Suprapubic skin (tissue), 4 donors: Measurements from ENCODE around the gene PRR7. TPM values are rescaled to one million over a fixed set of nuclear protein-coding genes. Genes with fewer than 3 reads are reported as not detected.
"Not testable (repeated sequence)": the region's sequence is repeated elsewhere in the genome, so short reads cannot be mapped to it uniquely, and the experiment has no call there.

Experiments
- DNase-seq, 2 donors: peaks; one replicate each; pipeline ENCODE4 v3.0.0-alpha.2; 2019; ENCODE audit warnings: low spot score in 2 of 2
- H3K27ac ChIP-seq: fragments of 200-600 bp; sonication (generic); one replicate; pipeline ENCODE4 v1.5.1; 2019
- H3K27me3 ChIP-seq: fragments of 200-600 bp; sonication (generic); one replicate; pipeline ENCODE4 v1.5.1; 2019
- H3K36me3 ChIP-seq: fragments of 200-600 bp; sonication (generic); one replicate; pipeline ENCODE4 v1.5.1; 2019
- H3K4me1 ChIP-seq: fragments of 200-600 bp; sonication (generic); one replicate; pipeline ENCODE4 v1.5.1; 2019
- H3K4me3 ChIP-seq: fragments of 200-600 bp; sonication (generic); one replicate; pipeline ENCODE4 v1.5.1; 2019; ENCODE audit warnings: mild to moderate bottlenecking
- H3K9me3 ChIP-seq: fragments of 200-600 bp; sonication (generic); one replicate; pipeline ENCODE4 v1.5.1; 2019
- CTCF ChIP-seq, 2 donors: fragments of 200-600 bp in 1 of 2; fragments of 450-650 bp in 1 of 2; sonication (generic) in 1 of 2; IDR thresholded peaks; one replicate each; pipeline ENCODE4 v1.5.1; 2016 to 2019; ENCODE audit warnings: antibody characterized with exemption in 2 of 2, mild to moderate bottlenecking in 1 of 2, moderate library complexity in 1 of 2
- EP300 ChIP-seq: sonication (generic); formaldehyde crosslinking; IDR thresholded peaks from one replicate; pipeline ENCODE4 v1.6.1; 2017; ENCODE audit warnings: antibody characterized with exemption
- POLR2A ChIP-seq, 2 donors: fragments of 450-650 bp; IDR thresholded peaks; one replicate each; pipeline ENCODE4 v1.6.1; 2017; ENCODE audit warnings: antibody characterized with exemption in 2 of 2, mild to moderate bottlenecking in 2 of 2, moderate library complexity in 2 of 2
- POLR2AphosphoS5 ChIP-seq, 3 donors: sonication (generic); formaldehyde crosslinking; IDR thresholded peaks; one replicate each; pipeline ENCODE4 v1.6.1; 2017; ENCODE audit warnings: antibody characterized with exemption in 3 of 3
- WGBS: methylation state at CpG from one replicate; pipeline ENCODE4 v1.1.5; 2018; 5-methylcytosine and 5-hydroxymethylcytosine counted together
- total RNA-seq, 4 donors: library from RNA; depleted of rRNA; stranded (reverse); fragments of >200 nt; gene quantifications; one replicate each; pipeline ENCODE4 v1.1.0, GENCODE V29; 2016

Gene PRR7
- total RNA-seq, 4 donors from 2014 or later = 5.7 to 9.8 (median 7.8) TPM

GRCh38 chr5:177483994-177484901 is 37.6 kb downstream of the PRR7 start:
- 88% methylated on average over 20 of the region's 22 CpGs for WGBS
- no peak for DNase-seq
- Histone ChIP-seq H3K27me3 (no peaks in the 10 kb centered on the region), H3K27ac (no peak overlapping the region), H3K36me3 (peaks cover 36% of the 10 kb centered on the region), H3K4me1 (peaks cover 5% of the 10 kb centered on the region), H3K9me3 (no peaks in the 10 kb centered on the region), H3K4me3 (no peak overlapping the region)
- no peak for TF ChIP-seq CTCF (IDR thresholded peaks at IDR 0.05)
- TF ChIP-seq POLR2AphosphoS5 (IDR thresholded peaks at IDR 0.05) = no peak
- no peak for TF ChIP-seq EP300
- TF ChIP-seq POLR2A (IDR thresholded peaks at IDR 0.05) = no peak

GRCh38 chr5:177484902-177485549 is 38.4 kb downstream of the PRR7 start:
- 80% methylated on average over 11 of the region's 13 CpGs for WGBS
- H3K4me3 ChIP-seq = no peak overlapping the region
- DNase-seq = no peak
- H3K9me3 ChIP-seq = no peaks in the 10 kb centered on the region
- no peak for TF ChIP-seq EP300
- no peak for TF ChIP-seq POLR2A (IDR thresholded peaks at IDR 0.05)
- no peak for TF ChIP-seq POLR2AphosphoS5 (IDR thresholded peaks at IDR 0.05)
- TF ChIP-seq CTCF (IDR thresholded peaks at IDR 0.05) = no peak
- no peak overlapping the region for H3K27ac ChIP-seq
- no peaks in the 10 kb centered on the region for H3K4me1 ChIP-seq
- H3K27me3 ChIP-seq = no peaks in the 10 kb centered on the region
- peaks cover 44% of the 10 kb centered on the region for H3K36me3 ChIP-seq

- H3K4me1 ChIP-seq, H3K27me3 ChIP-seq, DNase-seq, H3K4me3 ChIP-seq, H3K9me3 ChIP-seq, H3K27ac ChIP-seq: not testable (repeated sequence)
- H3K36me3 ChIP-seq = peaks cover 51% of the 10 kb centered on the region
- WGBS = 100% methylated on average over 3 of the region's 3 CpGs
These were observed 39.1 kb downstream of the PRR7 start for GRCh38 chr5:177485753-177486152.

GRCh38 chr5:177486256-177486655 is 39.6 kb downstream of the PRR7 start:
- Histone ChIP-seq H3K27me3 (no peaks in the 10 kb centered on the region), H3K4me3 (no peak overlapping the region), H3K9me3 (no peaks in the 10 kb centered on the region), H3K36me3 (peaks cover 56% of the 10 kb centered on the region), H3K27ac (no peak overlapping the region), H3K4me1 (no peaks in the 10 kb centered on the region)
- 100% methylated on average over 3 of the region's 3 CpGs for WGBS
- TF ChIP-seq POLR2AphosphoS5 (IDR thresholded peaks at IDR 0.05) (no peak), CTCF (IDR thresholded peaks at IDR 0.05) (no peak), EP300 (no peak), POLR2A (IDR thresholded peaks at IDR 0.05) (no peak)
- no peak for DNase-seq

- Histone ChIP-seq H3K27me3 (no peaks in the 10 kb centered on the region), H3K9me3 (no peaks in the 10 kb centered on the region), H3K27ac (no peak overlapping the region), H3K4me3 (no peak overlapping the region), H3K36me3 (peaks cover 65% of the 10 kb centered on the region), H3K4me1 (no peaks in the 10 kb centered on the region)
- DNase-seq = no peak
- 93% methylated on average over 8 of the region's 8 CpGs for WGBS
- TF ChIP-seq CTCF (IDR thresholded peaks at IDR 0.05) = no peak
- no peak for TF ChIP-seq POLR2A (IDR thresholded peaks at IDR 0.05)
- no peak for TF ChIP-seq POLR2AphosphoS5 (IDR thresholded peaks at IDR 0.05)
- no peak for TF ChIP-seq EP300
These were observed 40.5 kb downstream of the PRR7 start for GRCh38 chr5:177487144-177487543.
